Ovary (tissue), 9 donors: ENCODE results near the gene DOCK10. TPM values are rescaled to one million over a fixed set of nuclear protein-coding genes. Genes with fewer than 3 reads are reported as not detected.

ENCODE experiments used
- DNase-seq, 5 donors: peaks; one replicate each; pipeline ENCODE4 v3.0.0-alpha.2; 2019 to 2020
- H3K27ac ChIP-seq, 2 donors: fragments of 200-600 bp; one replicate each; pipeline versions ENCODE4 v1.5.1 to v1.8.0; 2019 to 2022
- H3K27me3 ChIP-seq: fragments of 200-600 bp; one replicate; pipeline ENCODE4 v1.8.0; 2022
- H3K36me3 ChIP-seq: fragments of 200-600 bp; sonication (generic); one replicate; pipeline ENCODE4 v1.5.1; 2019
- H3K4me1 ChIP-seq: one replicate; pipeline ENCODE4 v1.8.1; 2013; ENCODE audit warnings: mild to moderate bottlenecking, moderate library complexity; ENCODE audit not compliant: insufficient read depth
- H3K4me3 ChIP-seq: fragments of 200-600 bp; sonication (generic); one replicate; pipeline ENCODE4 v1.5.1; 2017
- H3K9me3 ChIP-seq, 2 donors: fragments of 200-600 bp in 1 of 2; sonication (generic) in 1 of 2; one replicate each; pipeline versions ENCODE4 v1.5.1 to v1.8.1; 2013 to 2019; ENCODE audit warnings: mild to moderate bottlenecking in 1 of 2, moderate library complexity in 1 of 2
- EP300 ChIP-seq: sonication (generic); formaldehyde crosslinking; IDR thresholded peaks from one replicate; pipeline ENCODE4 v1.6.1; 2017; ENCODE audit warnings: antibody characterized with exemption
- POLR2A ChIP-seq: fragments of 450-650 bp; IDR thresholded peaks from one replicate; pipeline ENCODE4 v1.6.1; 2017; ENCODE audit warnings: antibody characterized with exemption, mild to moderate bottlenecking, moderate library complexity
- WGBS, 3 donors: extraction: QIAGEN DNeasy Blood & Tissue Kit in 1 of 3; methylation state at CpG; one replicate each; pipeline versions ENCODE4 v1.1.5 to v1.1.7; 2013 to 2017; 5-methylcytosine and 5-hydroxymethylcytosine counted together
- intact Hi-C, 4 donors: fragments of 100-400 bp; cut with DNase I; formaldehyde crosslinking; loops; one replicate each; pipeline versions ENCODE4 v1.11.0 to v1.15.1; 2022 to 2023
- polyA plus RNA-seq, 2 donors: library from polyadenylated mRNA; stranded (reverse); fragments of 200-250 nt in 1 of 2; fragments of 350-450 nt in 1 of 2; fragmentation: Illumina TruSeq in 1 of 2; extraction: RNeasy Lipid Tissue Mini Kit (QIAGEN cat#74804) in 1 of 2; gene quantifications; one replicate each; pipeline ENCODE4 v1.2.3, GENCODE V29; 2013 to 2014
- total RNA-seq, 7 donors: library from RNA; depleted of rRNA in 2 of 7; stranded (reverse); fragments of >200 nt in 2 of 7; fragmentation: NEBNext Ultra II Directional in 3 of 7; extraction: Animal tissue kit (Norgen Biotek cat#: 25700) in 3 of 7; gene quantifications; one replicate each; pipeline versions ENCODE4 v1.1.0 to v1.2.4, GENCODE V29; 2016 to 2023
- TF ChIP-seq, protein P1 (sequence below), 3 donors: fragments of 450-650 bp in 2 of 3; fragments of 200-600 bp in 1 of 3; IDR thresholded peaks; one replicate each; pipeline versions ENCODE4 v1.5.1 to v1.8.0; 2016 to 2022; ENCODE audit warnings: antibody characterized with exemption in 3 of 3, mild to moderate bottlenecking in 1 of 3
- donor health status: DM: no; HTN: no; CAD: no; lungs with moderate emphysema.
- donor health status: DM: no; HTN: no; CAD: no.
- donor health status: Bipolar disorder and iron deficiency.
- donor health status: DM: yes; HTN: yes; CAD: no.
- donor health status: DM: no; HTN: no; CAD: no.
- donor health status: DM: yes; HTN: yes; CAD: no.

DOCK10 gene
- total and polyA plus RNA-seq, 9 donors, result 15.3 to 42.5 (median 31.2) TPM

- Histone ChIP-seq H3K4me1 (peaks cover 5% of the 10 kb centered on the region), H3K27ac (peak overlapping the region in 1 of 2 donors; percentile 53)
- intact Hi-C loops, result no loop called here
Measured at GRCh38 chr2:224925061-224925809, 117.0 kb downstream of the DOCK10 start.

GRCh38 chr2:224924631-224925030 lies 117.6 kb downstream of the DOCK10 start:
- Histone ChIP-seq H3K4me3 (no peak overlapping the region), H3K27ac (no peak overlapping the region), H3K36me3 (no peaks in the 10 kb centered on the region), H3K27me3 (no peaks in the 10 kb centered on the region), H3K9me3 (no peaks in the 10 kb centered on the region), H3K4me1 (peaks cover 5% of the 10 kb centered on the region)
- no peak for TF ChIP-seq POLR2A
- TF ChIP-seq, protein P1, sequence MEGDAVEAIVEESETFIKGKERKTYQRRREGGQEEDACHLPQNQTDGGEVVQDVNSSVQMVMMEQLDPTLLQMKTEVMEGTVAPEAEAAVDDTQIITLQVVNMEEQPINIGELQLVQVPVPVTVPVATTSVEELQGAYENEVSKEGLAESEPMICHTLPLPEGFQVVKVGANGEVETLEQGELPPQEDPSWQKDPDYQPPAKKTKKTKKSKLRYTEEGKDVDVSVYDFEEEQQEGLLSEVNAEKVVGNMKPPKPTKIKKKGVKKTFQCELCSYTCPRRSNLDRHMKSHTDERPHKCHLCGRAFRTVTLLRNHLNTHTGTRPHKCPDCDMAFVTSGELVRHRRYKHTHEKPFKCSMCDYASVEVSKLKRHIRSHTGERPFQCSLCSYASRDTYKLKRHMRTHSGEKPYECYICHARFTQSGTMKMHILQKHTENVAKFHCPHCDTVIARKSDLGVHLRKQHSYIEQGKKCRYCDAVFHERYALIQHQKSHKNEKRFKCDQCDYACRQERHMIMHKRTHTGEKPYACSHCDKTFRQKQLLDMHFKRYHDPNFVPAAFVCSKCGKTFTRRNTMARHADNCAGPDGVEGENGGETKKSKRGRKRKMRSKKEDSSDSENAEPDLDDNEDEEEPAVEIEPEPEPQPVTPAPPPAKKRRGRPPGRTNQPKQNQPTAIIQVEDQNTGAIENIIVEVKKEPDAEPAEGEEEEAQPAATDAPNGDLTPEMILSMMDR (IDR thresholded peaks at IDR 0.05), result no peak
- TF ChIP-seq EP300, result no peak
- no peak for DNase-seq
- WGBS, 3 donors, result 88 to 93% (median 91%) methylated on average over 2 of the region's 2 CpGs
- intact Hi-C loops, result no loop called here

More at GRCh38 chr2:224925061-224925809, 117.0 kb downstream of the DOCK10 start:
- no peaks in the 10 kb centered on the region for H3K27me3 ChIP-seq
- WGBS, 3 donors, result 84 to 91% (median 86%) methylated on average over 3 of the region's 3 CpGs
- no peaks in the 10 kb centered on the region for H3K9me3 ChIP-seq
- no peak overlapping the region for H3K4me3 ChIP-seq
- DNase-seq, result no peak
- TF ChIP-seq POLR2A, result no peak
- TF ChIP-seq, protein P1 (IDR thresholded peaks at IDR 0.05), result no peak
- TF ChIP-seq EP300, result no peak
- H3K36me3 ChIP-seq, result no peaks in the 10 kb centered on the region

GRCh38 chr2:224922142-224922727 lies 120.0 kb downstream of the DOCK10 start:
- Histone ChIP-seq H3K36me3 (no peaks in the 10 kb centered on the region), H3K4me3 (no peak overlapping the region), H3K27me3 (no peaks in the 10 kb centered on the region), H3K4me1 (peaks cover 5% of the 10 kb centered on the region), H3K27ac (no peak overlapping the region), H3K9me3 (no peaks in the 10 kb centered on the region)
- intact Hi-C loops, result no loop called here
- WGBS, 3 donors, result 42 to 69% (median 47%) methylated on average over 2 of the region's 2 CpGs
- TF ChIP-seq POLR2A, result no peak
- TF ChIP-seq EP300, result no peak
- TF ChIP-seq, protein P1 (IDR thresholded peaks at IDR 0.05), result no peak
- DNase-seq, result no peak

GRCh38 chr2:224919472-224920110 lies 122.7 kb downstream of the DOCK10 start:
- 79 to 84% (median 82%) methylated on average over 8 of the region's 8 CpGs for WGBS, 3 donors
- intact Hi-C loops, result no loop called here
- no peak for TF ChIP-seq POLR2A
- TF ChIP-seq, protein P1 (IDR thresholded peaks at IDR 0.05), result no peak
- TF ChIP-seq EP300, result no peak

More at GRCh38 chr2:224919472-224920110, 122.7 kb downstream of the DOCK10 start:
- Histone ChIP-seq H3K9me3 (no peaks in the 10 kb centered on the region), H3K36me3 (no peaks in the 10 kb centered on the region), H3K4me1 (no peaks in the 10 kb centered on the region), H3K27me3 (no peaks in the 10 kb centered on the region), H3K4me3 (no peak overlapping the region), H3K27ac (no peak overlapping the region)
- no peak for DNase-seq
